Suppressor macrophage treated with lipopolysaccharide for 1 hour (primary cell): ENCODE results near the gene MEIS3.

Source experiments
- DNase-seq, 3 donors: peaks; one replicate each; pipeline ENCODE4 v3.0.0-alpha.2; 2020 to 2022

Gene MEIS3

GRCh38 chr19:47435196-47435595, 15.9 kb upstream of the MEIS3 start:
- no peak for DNase-seq

- no peak for DNase-seq
These were observed 14.8 kb upstream of the MEIS3 start for GRCh38 chr19:47434088-47434487.

- peak; percentile 21 to 47 (median 41) for DNase-seq
These were observed 13.8 kb upstream of the MEIS3 start for GRCh38 chr19:47433121-47433520.

DNA sequence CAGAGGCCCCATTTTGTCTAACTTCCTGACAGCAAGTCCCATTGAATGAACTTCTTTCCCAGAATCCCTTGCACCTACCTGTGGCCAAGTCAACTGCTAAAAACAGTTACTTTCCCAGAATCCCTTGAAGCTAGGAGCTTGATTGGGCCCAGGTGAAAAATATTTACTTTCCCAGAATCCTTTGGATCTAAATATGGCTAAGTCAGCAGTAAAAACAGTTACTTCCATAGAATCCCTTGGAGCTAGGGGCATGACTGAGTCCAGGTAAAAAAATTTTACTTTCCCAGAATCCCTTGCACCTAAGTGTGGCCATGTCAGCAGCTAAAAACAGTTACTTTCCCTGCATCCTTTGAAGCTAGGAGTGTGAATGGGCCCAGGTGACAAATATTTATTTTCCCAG, 13.2 kb upstream of the MEIS3 start:
- no peak for DNase-seq

GRCh38 chr19:47432091-47432490, 12.8 kb upstream of the MEIS3 start:
- no peak for DNase-seq

- DNase-seq: peak; percentile 65 to 76 (median 68)
These were observed 10.9 kb upstream of the MEIS3 start for GRCh38 chr19:47430041-47430802.

DNA sequence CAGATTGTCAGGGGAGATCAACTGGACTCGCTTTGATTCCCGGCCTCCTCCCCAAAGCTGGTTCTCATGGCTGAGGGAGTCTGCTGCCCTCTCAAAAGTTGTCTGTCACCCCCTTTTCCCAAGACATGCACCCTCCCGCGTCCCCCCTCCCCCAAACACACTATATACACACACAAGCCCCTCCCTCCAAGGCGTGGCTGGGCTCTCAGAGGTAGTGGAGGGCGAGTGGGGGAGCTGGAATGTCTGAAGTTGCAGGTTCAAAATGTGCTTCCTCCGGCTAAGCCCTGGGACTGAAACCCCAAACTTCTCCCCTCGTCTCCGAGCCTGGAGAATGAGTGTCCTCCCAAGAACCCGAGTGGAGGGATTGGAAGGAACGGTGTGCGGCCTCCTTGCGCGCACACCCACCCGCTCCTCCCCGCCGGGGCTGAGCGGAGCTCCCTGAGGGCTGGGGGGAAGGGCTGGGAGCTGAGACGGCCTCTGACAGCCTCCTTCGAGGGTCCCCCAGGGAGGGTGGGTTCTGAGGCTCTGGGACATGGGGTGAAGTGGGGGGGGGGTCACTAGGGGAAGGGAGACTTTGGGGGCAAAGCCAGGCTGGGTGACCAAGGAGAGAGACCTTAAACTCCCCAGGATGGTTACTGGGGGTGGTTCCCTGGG, 9.9 kb upstream of the MEIS3 start:
- DNase-seq: no peak

DNA sequence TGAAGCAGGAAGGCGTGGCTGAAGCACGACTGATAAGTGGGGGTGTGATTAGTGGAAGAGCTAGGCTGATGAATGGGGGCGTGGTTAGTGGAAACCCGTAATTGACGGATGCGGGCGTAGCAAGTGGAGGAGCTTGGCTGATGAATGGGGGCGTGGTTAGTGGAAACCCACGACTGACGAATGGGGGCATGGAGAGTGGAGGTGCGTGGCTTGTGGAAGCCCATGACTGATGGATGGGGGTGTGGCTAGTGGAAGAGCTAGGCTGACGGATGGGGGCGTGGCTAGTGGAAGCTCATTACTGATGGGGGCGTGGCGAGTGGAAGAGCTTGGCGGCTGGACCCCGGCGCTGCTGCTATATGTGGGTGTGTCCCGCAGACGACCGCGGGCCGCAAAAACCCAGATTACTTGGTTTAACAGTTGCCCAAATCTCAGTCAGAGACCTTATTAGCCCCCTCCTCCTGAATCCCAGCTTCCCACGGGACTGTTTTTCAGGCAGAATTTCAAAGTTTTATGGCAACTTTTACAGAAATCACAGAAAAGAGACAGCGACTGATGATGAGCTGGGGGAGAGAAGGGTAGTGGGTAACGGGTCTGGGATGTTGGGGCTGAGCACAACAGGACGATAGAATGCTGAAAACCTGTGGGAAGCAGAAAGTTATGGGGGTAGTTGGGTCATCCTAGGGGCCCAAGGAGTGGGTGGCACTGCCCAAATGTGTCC, 9.0 kb upstream of the MEIS3 start:
- peak; percentile 85 to 92 (median 91) for DNase-seq

DNA sequence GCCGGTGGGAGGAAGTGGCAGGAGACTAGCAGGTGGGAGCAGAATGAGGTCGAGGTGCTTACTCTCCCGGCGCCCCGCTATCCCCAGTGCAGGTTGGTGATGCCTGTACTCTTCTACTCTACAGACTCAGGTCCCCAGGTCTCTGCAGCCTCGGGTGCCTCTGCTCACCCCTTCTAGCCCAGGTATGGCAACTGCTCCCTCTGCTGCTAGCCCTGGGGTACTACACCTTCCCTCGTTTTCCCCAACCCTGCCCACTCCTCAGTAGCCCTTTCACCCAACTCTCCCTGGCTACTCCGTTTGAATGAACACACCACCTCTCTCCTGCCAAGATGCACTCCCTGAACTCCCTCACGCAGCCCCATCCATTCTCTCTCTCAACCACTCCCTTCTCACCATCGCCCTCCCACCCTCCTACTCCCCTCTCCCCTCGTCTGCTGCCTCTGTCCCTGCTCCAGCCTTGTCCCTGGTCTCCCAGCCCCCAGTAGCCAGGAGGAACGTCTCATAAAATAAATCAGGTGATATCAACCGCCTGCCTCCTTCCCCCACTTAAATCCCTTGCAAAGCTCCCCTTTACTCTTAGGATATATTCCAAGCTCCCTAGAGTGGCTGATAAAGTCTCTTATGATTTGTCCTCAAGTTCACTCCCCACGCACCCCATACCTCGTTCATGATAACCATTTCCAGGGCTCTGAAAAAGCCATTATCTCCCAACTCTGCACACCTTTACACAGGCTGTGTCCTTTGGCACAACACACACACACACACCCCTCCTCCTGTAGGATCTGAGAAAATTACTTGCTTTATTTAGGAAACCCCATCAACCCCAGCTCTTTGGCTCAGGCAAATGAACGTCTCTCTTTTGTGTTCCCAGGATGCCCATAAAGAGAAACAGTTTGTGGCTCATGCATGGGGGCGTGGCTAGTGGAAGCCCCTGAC, 8.2 kb upstream of the MEIS3 start:
- DNase-seq: peak; percentile 54 to 73 (median 62)

DNA sequence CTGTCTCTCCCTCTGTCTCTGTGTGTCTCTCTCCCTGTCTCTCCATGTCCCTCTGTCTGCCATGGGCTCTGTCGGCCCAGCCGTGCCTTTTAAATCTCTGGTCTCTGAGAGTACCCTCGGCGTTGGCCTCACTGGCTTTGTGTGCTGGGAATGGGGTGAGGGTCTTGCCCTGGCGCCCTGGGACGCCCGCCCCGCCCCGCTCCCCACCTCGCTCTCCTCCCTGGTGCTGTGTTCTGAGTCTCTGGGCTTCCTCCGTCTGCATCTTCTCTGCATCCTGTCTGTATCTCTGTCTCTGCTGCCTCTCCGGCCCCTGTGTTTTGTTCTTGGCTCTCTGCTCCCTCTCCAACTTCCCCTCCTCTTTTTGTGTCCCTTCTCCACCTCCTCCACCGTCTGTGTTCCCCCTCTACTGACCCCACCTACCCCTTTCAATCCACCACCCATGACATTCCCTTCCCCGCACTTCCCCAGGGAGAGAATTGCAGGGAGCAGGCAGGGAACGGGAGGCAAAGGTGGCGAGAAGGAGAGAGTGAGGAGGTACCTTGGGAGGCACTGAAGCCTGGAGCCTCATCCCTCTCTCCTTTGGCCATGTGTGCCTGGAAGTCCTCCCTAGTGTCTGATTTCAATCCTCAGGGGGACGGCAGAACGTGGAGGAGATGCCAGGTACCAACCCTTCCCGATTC, 4.0 kb upstream of the MEIS3 start:
- DNase-seq: no peak

GRCh38 chr19:47422417-47423163, 3.3 kb upstream of the MEIS3 start:
- no peak for DNase-seq

DNA sequence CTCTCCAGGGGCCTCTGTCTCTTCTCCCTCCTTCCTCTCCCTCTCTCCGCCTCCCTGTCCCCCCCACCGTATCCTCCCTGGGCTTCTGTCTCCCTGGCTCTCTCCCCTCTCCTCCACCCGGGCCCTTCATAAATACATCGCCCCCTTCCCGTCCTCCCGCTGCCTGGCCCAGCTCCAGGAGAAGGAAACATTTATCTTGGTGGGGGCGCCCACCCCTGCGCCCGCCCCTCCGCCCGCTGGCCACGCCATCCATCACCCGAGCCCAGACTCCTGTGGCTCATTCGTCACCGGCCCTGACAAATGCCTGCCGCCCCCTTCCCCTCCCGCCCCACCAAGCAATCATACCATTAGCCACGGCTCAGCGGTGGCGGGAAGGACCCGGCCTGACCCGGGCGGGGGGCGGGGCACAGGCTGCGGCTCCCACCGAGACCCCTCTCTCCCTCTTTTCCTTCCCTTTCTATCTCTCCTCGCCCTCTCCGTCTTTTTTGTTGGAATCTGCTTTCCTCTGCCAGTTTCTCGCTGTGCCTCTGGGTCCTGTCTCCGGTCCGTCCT, 2.6 kb upstream of the MEIS3 start:
- peak in 2 of 3 donors; percentile 29 to 51 for DNase-seq

DNA sequence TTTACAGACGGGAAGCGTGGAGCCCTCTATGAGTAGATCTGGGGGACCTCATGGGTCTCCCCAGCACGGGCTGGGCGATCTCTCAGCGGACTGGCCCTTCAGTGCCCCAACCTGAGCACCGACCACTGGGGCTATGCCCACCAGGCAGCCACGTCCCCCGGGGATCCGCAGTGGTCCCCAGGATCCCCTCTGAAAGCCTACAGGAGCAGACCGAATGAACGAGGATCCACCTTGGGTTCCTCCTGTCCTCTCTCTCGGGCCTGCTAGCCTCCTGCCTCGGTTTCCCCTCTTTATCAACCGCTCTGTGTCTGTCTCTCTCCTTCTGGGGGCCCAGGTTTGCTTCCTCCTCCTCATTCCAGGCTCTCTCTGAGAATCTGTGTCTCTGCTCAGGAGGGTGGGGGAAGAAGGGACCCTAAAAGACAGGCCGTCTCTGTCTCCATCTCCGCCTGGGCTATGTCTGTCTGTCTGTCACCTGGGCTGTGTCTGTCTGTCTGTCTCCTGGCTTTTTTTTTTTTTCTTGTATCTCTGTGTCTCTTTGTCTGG, 2.0 kb upstream of the MEIS3 start:
- DNase-seq: no peak

- DNase-seq: no peak
These were observed 462 bp upstream of the MEIS3 start for GRCh38 chr19:47419789-47420188.

DNA sequence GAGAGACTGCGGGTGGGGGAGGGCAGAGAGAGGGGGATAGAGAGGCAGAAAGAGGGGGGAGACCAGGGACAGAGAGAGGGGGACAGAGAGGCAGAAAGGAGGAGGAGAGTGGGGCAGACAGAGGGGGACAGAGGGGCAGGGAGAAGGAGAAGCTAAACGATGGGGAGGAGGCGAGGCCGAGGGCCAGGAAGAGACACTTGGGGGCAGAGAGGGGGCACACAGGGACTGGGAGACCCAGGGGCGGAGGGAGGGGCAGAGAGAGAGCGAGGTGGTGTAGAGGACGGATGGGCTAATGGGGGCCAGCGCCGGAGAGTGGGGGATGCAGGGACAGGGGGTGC, 666 bp downstream of the MEIS3 start:
- DNase-seq: no peak

DNA sequence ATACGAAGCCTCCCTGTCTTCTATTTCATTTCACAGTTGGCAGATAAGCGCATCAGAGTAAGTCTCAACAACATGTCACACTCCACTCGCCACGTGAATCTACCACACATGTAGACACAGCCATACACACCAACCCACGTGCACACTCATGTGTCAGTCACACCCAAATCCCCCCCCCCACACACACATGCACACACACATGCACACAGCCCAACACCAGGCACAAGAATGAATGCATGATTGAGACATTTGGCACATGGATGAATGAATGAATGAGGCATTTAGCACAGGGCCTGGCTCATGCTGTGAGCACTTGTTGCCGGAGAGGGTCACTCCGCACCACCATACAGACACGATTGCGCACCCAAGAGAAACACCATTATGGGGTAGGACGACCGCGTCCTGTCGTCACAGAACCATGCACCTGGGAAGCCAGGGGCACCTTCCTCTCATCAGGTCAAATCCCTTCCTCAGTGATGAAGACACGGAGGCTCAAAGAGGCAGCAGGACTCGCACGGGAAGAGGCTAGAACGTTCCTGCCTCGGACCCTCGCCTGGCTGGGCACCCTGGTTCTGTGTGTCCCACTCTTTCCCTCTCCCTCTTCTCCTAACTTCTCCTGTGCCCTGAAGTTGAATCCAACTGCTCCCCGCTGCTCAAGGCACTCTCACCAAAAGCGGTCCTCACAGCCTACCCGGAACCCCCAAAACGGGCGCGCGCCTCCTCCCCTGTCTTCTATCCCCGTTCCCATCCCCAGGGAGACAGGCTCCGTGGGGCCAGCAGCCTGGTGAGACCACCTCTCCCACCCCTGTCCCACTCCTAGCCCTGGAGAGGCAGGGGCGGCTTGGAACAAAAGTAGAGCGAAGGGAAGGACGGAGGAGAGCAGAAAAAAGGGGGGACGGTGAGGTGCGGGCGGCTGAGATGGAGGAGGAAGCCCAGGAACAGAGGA, 1.3 kb downstream of the MEIS3 start:
- peak in 1 of 3 donors; percentile 12 for DNase-seq

DNA sequence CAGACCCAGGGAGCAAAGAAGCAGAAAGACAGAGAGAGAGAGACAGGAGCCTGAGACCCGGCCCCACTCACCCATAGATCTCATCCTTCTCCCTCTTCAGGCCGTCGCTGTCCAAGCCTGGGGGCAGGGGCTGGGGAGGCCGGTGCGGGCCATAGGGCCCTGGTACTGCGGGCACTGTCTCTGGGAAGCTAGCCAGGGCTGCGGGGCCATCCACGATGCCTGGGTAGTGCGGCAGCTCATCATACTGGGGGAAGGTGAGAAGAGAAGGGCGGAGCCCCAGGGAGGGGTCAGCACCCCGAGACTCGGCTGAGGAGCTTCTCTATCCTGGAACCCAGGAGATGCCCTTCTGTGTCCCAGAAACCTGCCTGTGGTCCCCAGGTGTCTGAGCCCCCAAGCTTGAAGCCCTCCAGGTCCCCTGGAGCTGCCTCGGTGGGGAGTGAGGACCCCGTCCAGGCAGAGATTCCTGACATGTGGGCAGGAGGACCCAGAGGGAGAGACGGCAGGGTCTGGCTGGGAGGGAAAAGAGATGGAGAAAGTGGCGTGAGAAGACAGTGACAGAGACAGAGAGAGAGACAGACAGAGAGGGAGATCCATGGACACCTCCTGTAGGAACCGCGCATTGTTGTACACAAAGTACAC, 2.1 kb downstream of the MEIS3 start:
- DNase-seq: no peak

- DNase-seq: peak in 1 of 3 donors; percentile 25
These were observed 2.7 kb downstream of the MEIS3 start for GRCh38 chr19:47416643-47416985.

DNA sequence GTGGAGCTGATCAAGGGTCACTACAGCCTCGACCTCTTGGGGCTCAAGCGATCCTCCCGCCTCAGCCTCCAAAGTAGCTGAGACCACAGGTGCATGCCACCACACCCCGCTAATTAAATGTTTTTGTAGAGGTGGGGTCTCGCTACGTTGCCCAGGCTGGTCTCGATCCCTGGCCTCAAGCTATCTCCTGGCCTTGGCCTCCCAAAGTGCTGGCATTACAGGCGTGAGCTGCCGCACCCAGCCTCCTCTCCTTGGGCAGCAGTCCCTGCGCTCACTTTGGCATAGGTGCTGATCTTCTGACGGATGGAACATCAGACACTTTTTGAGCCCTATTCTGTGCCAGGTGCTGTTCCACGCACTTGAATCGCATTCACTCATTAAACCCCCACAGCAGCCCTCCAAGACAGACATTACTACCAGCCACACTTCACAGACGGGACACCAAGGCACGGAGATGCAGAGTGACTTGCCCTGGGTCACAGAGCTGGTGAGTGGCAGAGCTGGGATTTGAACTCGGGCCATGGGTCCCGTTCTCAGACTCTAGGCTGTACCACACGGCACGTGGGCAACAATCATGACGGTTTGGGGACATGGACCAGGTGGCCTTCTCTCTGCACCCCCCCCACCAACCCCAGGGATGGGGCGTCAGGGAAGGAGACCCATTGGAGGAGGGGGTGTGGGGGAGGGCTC, 3.2 kb downstream of the MEIS3 start:
- no peak for DNase-seq
